GM12874 (cell line): ENCODE results near the gene ABCC9.

Experiments used
- TF ChIP-seq, protein P1 (sequence below): IDR thresholded peaks from 2 replicates; pipeline ENCODE4 v1.5.1; 2011; ENCODE audit warnings: low read depth, mild to moderate bottlenecking, control low read depth, low read length, moderate library complexity; ENCODE audit not compliant: insufficient read depth

Gene ABCC9

DNA sequence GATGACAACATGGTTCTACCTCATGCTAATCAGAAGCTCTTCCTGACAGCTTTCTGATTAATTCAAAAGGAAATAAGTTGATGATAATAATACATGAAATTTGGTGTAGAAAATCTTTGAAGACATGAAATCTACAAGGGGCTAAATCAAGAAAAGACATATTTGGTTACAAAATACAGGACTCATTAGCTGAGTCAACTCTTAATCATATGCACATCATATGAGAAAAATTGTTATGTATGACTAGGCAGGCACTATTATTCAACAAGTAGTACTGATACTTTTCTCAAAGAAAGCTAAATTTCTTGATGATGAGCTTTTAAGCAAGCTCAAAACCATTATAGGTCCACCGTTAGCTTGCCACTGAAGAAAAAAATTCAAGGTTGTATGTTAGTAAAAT lies 7.1 kb downstream of the ABCC9 start:
- TF ChIP-seq, protein P1, sequence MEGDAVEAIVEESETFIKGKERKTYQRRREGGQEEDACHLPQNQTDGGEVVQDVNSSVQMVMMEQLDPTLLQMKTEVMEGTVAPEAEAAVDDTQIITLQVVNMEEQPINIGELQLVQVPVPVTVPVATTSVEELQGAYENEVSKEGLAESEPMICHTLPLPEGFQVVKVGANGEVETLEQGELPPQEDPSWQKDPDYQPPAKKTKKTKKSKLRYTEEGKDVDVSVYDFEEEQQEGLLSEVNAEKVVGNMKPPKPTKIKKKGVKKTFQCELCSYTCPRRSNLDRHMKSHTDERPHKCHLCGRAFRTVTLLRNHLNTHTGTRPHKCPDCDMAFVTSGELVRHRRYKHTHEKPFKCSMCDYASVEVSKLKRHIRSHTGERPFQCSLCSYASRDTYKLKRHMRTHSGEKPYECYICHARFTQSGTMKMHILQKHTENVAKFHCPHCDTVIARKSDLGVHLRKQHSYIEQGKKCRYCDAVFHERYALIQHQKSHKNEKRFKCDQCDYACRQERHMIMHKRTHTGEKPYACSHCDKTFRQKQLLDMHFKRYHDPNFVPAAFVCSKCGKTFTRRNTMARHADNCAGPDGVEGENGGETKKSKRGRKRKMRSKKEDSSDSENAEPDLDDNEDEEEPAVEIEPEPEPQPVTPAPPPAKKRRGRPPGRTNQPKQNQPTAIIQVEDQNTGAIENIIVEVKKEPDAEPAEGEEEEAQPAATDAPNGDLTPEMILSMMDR: no peak

DNA sequence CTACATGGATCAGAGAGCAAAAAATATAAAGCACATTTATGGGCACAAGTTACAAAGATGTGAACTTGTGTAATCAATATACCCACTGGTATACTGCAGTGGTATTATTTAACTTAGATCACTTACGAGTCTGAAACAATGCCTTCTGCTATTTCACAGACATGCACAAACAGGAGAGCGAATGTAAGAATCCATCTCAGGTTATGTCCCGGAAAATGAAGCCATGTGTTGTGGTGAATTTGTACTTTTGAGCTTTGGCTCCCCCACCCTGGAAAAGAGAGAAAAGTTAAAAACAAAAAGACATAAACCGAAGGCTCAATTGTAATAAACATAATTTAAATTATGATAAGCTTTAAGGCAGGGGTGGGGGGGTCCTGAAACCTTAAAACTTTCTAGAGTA lies 7.6 kb downstream of the ABCC9 start:
- TF ChIP-seq, protein P1: no peak

DNA sequence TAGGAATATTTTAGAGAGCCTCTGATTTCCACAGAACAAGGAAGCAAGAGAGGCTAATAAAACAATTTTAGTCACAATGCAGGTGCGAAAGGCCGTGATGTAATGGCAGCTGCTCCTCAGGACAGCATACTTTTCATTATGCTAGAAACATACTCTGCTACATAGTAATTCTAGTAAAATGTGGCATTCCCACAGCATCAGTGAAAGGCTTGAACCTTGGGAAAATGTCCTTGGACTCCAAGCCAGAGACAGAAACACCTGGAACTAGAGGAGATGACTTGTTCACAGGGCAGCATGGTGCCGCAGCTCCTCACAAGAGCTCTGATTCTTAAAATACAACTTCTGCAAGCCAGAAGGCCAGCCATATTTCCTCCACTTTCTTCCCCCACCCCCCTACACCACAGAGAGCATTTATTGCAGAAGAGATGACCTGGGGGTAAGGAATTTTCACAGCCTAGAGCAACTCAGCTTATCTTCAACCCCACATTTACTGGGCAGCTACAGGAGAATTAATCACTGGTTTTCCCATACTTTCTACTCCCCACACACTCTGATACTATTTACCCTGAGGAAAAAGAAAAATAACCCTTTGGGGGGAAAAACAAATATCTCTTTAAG lies 15.8 kb downstream of the ABCC9 start:
- TF ChIP-seq, protein P1: no peak

DNA sequence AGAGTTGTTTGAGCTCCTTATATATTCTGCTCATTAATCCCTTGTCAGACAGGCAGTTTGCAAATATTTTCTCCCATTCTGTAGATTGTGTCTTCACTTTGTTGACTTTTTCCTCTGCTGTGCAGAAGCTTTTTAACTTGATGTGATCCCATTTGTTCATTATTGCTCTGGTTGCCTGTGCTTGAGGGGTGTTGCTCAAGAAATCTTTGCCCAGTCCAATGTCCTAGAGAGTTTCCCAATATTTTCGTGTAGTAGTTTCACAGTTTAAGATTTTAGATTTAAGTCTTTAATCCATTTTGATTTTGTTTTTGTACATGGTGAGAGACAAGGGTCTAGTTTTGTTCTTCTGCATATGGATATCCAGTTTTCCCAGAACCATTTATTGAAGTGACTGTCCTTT lies 19.8 kb downstream of the ABCC9 start:
- TF ChIP-seq, protein P1: no peak

DNA sequence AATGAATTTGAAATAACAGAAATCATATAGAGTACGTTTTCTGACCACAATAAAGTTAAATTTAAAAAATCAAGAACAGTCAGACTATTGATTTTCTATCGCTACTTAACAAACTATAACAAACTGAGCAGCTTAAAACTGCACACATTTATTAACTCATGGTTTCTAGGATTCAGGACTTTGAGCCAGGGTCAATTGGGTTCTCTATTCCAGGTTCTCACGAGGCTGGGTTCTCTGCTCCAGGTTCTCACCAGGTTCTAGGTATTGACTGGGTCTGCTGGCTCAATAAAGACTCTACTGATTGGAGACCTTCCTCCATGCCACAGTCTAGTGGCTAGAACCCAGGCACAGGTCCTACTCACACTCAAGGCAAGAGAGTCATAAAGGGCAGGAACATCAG lies 22.8 kb downstream of the ABCC9 start:
- TF ChIP-seq, protein P1: no peak

DNA sequence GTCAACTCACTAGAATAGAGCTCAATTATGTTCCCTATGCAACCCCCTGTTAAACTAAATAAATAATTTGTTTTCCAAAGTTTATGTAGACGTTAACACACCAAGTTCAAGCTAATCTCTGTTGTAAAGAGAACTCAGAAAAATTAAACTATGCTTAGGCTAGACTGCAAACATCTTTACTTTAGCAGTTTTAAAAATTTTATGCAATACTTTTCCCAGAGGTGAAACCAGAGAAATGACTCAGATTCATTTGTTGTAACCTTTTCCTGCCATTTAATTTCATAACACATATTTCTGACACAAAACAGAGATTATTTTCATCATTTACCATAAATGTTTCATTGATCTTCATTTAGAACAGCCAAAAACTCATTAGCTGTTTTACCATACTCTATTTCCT lies 27.4 kb downstream of the ABCC9 start:
- TF ChIP-seq, protein P1: no peak

GRCh38 chr12:21912318-21912717 lies 28.9 kb downstream of the ABCC9 start:
- TF ChIP-seq, protein P1: no peak
